HEK293 (cell line): ENCODE results near the gene NUDT16L1.
A peak's percentile ranks its signal among the peaks of the same experiment; 100 is the strongest.

ENCODE experiments used
- CTCF ChIA-PET: fragments of 350-600 bp; formaldehyde crosslinking; extraction: SDS; loops from one replicate; lab custom pipeline; 2021; ENCODE audit warnings: antibody characterized with exemption; lab: Yijun Ruan, JAX
- POLR2A ChIA-PET: fragments of 300-600 bp; formaldehyde crosslinking; extraction: SDS; loops from one replicate; lab custom pipeline; 2020; ENCODE audit warnings: antibody characterized with exemption, inconsistent platforms; lab: Yijun Ruan, JAX
- H3K27ac ChIP-seq: fragments of 200-500 bp; sonication (Bioruptor generic); 2 replicates; pipeline ENCODE4 v1.5.1; 2014; ENCODE audit warnings: low read depth, low read length, control low read depth, inconsistent platforms; ENCODE audit errors: extremely low read depth
- H3K36me3 ChIP-seq, 2 experiments: fragments of 200-500 bp in 1 of 2; sonication (Bioruptor generic) in 1 of 2; 1 replicate in 1 of 2; 2 replicates in 1 of 2; pipeline ENCODE4 v1.5.1; 2014 to 2017; ENCODE audit warnings: inconsistent platforms in 2 of 2, low read length in 2 of 2; ENCODE audit not compliant: control insufficient read depth in 2 of 2, insufficient read depth in 1 of 2
- H3K4me1 ChIP-seq: fragments of 200-500 bp; sonication (Bioruptor generic); 2 replicates; pipeline ENCODE4 v1.5.1; 2014; ENCODE audit warnings: mild to moderate bottlenecking, low read length, inconsistent platforms; ENCODE audit not compliant: control insufficient read depth, insufficient read depth
- H3K4me3 ChIP-seq: 2 replicates; pipeline ENCODE4 v1.5.1; 2011; ENCODE audit warnings: low read depth, mild to moderate bottlenecking, control low read depth, low read length, moderate library complexity
- H3K9me3 ChIP-seq: fragments of 200-500 bp; sonication (Bioruptor generic); 2 replicates; pipeline ENCODE4 v1.5.1; 2014; ENCODE audit warnings: low read depth, low read length, inconsistent platforms; ENCODE audit not compliant: control insufficient read depth, insufficient read depth
- BCL11A ChIP-seq: fragments of 450-650 bp; formaldehyde crosslinking; IDR thresholded peaks from 2 replicates; pipeline ENCODE4 v1.5.1; 2016; ENCODE audit warnings: low read depth, missing biosample characterization, missing genetic modification characterization
- BCL11B ChIP-seq: fragments of 450-650 bp; formaldehyde crosslinking; IDR thresholded peaks from 2 replicates; pipeline ENCODE4 v1.5.1; 2016; ENCODE audit warnings: low read depth, missing biosample characterization, missing genetic modification characterization
- CTCF ChIP-seq: fragments of 450-650 bp; formaldehyde crosslinking; IDR thresholded peaks from 2 replicates; pipeline ENCODE4 v1.5.1; 2016; ENCODE audit warnings: missing biosample characterization, missing genetic modification characterization
- EGR2 ChIP-seq: fragments of 450-650 bp; formaldehyde crosslinking; IDR thresholded peaks from 2 replicates; pipeline ENCODE4 v1.5.1; 2016; ENCODE audit warnings: low read depth, missing biosample characterization, missing genetic modification characterization
- GLIS2 ChIP-seq: fragments of 450-650 bp; formaldehyde crosslinking; IDR thresholded peaks from 2 replicates; pipeline ENCODE4 v1.5.1; 2016; ENCODE audit warnings: missing biosample characterization, missing genetic modification characterization
- HOXA7 ChIP-seq: sonication (generic); formaldehyde crosslinking; IDR thresholded peaks from 2 replicates; pipeline ENCODE4 v1.8.1; 2022; ENCODE audit warnings: missing genetic modification reagents, borderline replicate concordance
- HOXC10 ChIP-seq: sonication (generic); formaldehyde crosslinking; IDR thresholded peaks from 2 replicates; pipeline ENCODE4 v1.8.1; 2023; ENCODE audit warnings: mild to moderate bottlenecking, missing genetic modification reagents
- KLF10 ChIP-seq: fragments of 450-650 bp; IDR thresholded peaks from 2 replicates; pipeline ENCODE4 v1.5.1; 2018; ENCODE audit warnings: missing biosample characterization, mild to moderate bottlenecking, missing genetic modification characterization
- KLF9 ChIP-seq: fragments of 450-650 bp; formaldehyde crosslinking; IDR thresholded peaks from 2 replicates; pipeline ENCODE4 v1.5.1; 2016; ENCODE audit warnings: missing biosample characterization, missing genetic modification characterization, low read depth
- SP3 ChIP-seq: fragments of 450-650 bp; formaldehyde crosslinking; IDR thresholded peaks from 2 replicates; pipeline ENCODE4 v1.5.1; 2016; ENCODE audit warnings: missing biosample characterization, missing genetic modification characterization
- ZBTB17 ChIP-seq: fragments of 450-650 bp; formaldehyde crosslinking; IDR thresholded peaks from 2 replicates; pipeline ENCODE4 v1.5.1; 2016; ENCODE audit warnings: missing biosample characterization, missing genetic modification characterization
- ZBTB7A ChIP-seq: fragments of 450-650 bp; formaldehyde crosslinking; IDR thresholded peaks from 2 replicates; pipeline ENCODE4 v1.5.1; 2016; ENCODE audit warnings: low read depth, missing biosample characterization, missing genetic modification characterization
- ZNF114 ChIP-seq: fragments of 450-650 bp; formaldehyde crosslinking; IDR thresholded peaks from 2 replicates; pipeline ENCODE4 v1.5.0; 2017; ENCODE audit warnings: missing biosample characterization, missing genetic modification characterization
- ZNF2 ChIP-seq: fragments of 450-650 bp; formaldehyde crosslinking; IDR thresholded peaks from 2 replicates; pipeline ENCODE4 v1.5.1; 2016; ENCODE audit warnings: missing biosample characterization, missing genetic modification characterization
- ZNF274 ChIP-seq, 2 experiments: fragments of 200-500 bp in 1 of 2; fragments of 450-650 bp in 1 of 2; sonication (Bioruptor generic) in 1 of 2; formaldehyde crosslinking in 1 of 2; IDR thresholded peaks; 2 replicates each; pipeline versions ENCODE4 v1.5.1 to v1.6.1; 2014 to 2016; ENCODE audit warnings: borderline replicate concordance in 1 of 2, inconsistent platforms in 1 of 2, low read length in 1 of 2, missing biosample characterization in 1 of 2, missing genetic modification characterization in 1 of 2
- ZNF350 ChIP-seq: fragments of 450-650 bp; formaldehyde crosslinking; IDR thresholded peaks from 2 replicates; pipeline ENCODE4 v1.5.0; 2017; ENCODE audit warnings: missing biosample characterization, mild to moderate bottlenecking, missing genetic modification characterization
- ZNF354C ChIP-seq: fragments of 450-650 bp; formaldehyde crosslinking; IDR thresholded peaks from 2 replicates; pipeline ENCODE4 v1.5.1; 2016; ENCODE audit warnings: missing biosample characterization, missing genetic modification characterization, low read depth, borderline replicate concordance
- ZNF37A ChIP-seq: fragments of 450-650 bp; IDR thresholded peaks from 2 replicates; pipeline ENCODE4 v1.5.1; 2018; ENCODE audit warnings: missing biosample characterization, missing genetic modification characterization
- ZNF398 ChIP-seq: fragments of 450-650 bp; formaldehyde crosslinking; IDR thresholded peaks from 2 replicates; pipeline ENCODE4 v1.5.1; 2017; ENCODE audit warnings: missing biosample characterization, missing genetic modification characterization
- ZNF521 ChIP-seq: fragments of 450-650 bp; formaldehyde crosslinking; IDR thresholded peaks from 2 replicates; pipeline ENCODE4 v1.5.1; 2017; ENCODE audit warnings: missing biosample characterization, mild to moderate bottlenecking, missing genetic modification characterization
- ZNF529 ChIP-seq: fragments of 450-650 bp; formaldehyde crosslinking; IDR thresholded peaks from 2 replicates; pipeline ENCODE4 v1.5.1; 2017; ENCODE audit warnings: missing genetic modification characterization, missing biosample characterization; ENCODE audit not compliant: insufficient replicate concordance
- ZNF600 ChIP-seq: fragments of 450-650 bp; formaldehyde crosslinking; IDR thresholded peaks from 2 replicates; pipeline ENCODE4 v1.5.1; 2016; ENCODE audit warnings: missing biosample characterization, missing genetic modification characterization
- ZNF677 ChIP-seq: fragments of 450-650 bp; IDR thresholded peaks from 2 replicates; pipeline ENCODE4 v1.5.0; 2018; ENCODE audit warnings: missing biosample characterization, mild to moderate bottlenecking, missing genetic modification characterization, moderate library complexity
- ZNF692 ChIP-seq: fragments of 450-650 bp; formaldehyde crosslinking; IDR thresholded peaks from 2 replicates; pipeline ENCODE4 v1.5.1; 2016; ENCODE audit warnings: missing biosample characterization, missing genetic modification characterization
- ZNF701 ChIP-seq: fragments of 450-650 bp; formaldehyde crosslinking; IDR thresholded peaks from 2 replicates; pipeline ENCODE4 v1.5.1; 2016; ENCODE audit warnings: missing biosample characterization, missing genetic modification characterization
- ZNF747 ChIP-seq: fragments of 450-650 bp; formaldehyde crosslinking; IDR thresholded peaks from 2 replicates; pipeline ENCODE4 v1.5.1; 2016; ENCODE audit warnings: missing biosample characterization, missing genetic modification characterization
- ZSCAN4 ChIP-seq: fragments of 450-650 bp; formaldehyde crosslinking; IDR thresholded peaks from 2 replicates; pipeline ENCODE4 v1.5.1; 2017; ENCODE audit warnings: missing biosample characterization, missing genetic modification characterization

The NUDT16L1 gene

GRCh38 chr16:4667203-4667963 is 26.0 kb upstream of the NUDT16L1 start:
- CTCF ChIA-PET: no interaction called here
- no peaks in the 10 kb centered on the region for H3K9me3 ChIP-seq
- no peaks in the 10 kb centered on the region for H3K4me1 ChIP-seq
- POLR2A ChIA-PET: interaction anchor here (0.6 kb wide), 1 partner anchor 140 kb away, joined by 10 read pairs; no protein-coding TSS in a partner anchor
- H3K4me3 ChIP-seq: no peak overlapping the region
- TF ChIP-seq HOXA7 (CRISPR knock-in tag) (no peak), CTCF (no peak), EGR2 (tag by site-specific recombination) (no peak), ZBTB17 (tag by site-specific recombination) (no peak), ZNF2 (tag by site-specific recombination) (no peak), ZNF354C (tag by site-specific recombination) (no peak), ZNF692 (tag by site-specific recombination) (no peak), GLIS2 (tag by site-specific recombination) (no peak)
- TF ChIP-seq, all 188 proteins: peak for 0
- Histone ChIP-seq H3K36me3 (peaks cover 18 to 78% of the 10 kb centered on the region in 2 experiments; a peak in 2 of 3 replicates), H3K27ac (no peak overlapping the region)

- Histone ChIP-seq H3K4me1 (no peaks in the 10 kb centered on the region), H3K9me3 (no peaks in the 10 kb centered on the region), H3K36me3 (peaks cover 18 to 83% of the 10 kb centered on the region in 2 experiments; a peak in 2 of 3 replicates), H3K27ac (no peak overlapping the region), H3K4me3 (no peak overlapping the region)
- ChIA-PET POLR2A (interaction anchor here (0.6 kb wide), 1 partner anchor 139 kb away, joined by 10 read pairs; no protein-coding TSS in a partner anchor), CTCF (no interaction called here)
- no peak for TF ChIP-seq ZNF274 (IDR thresholded peaks at IDR 0.05; ENCODE audit: low read length)
- peak; percentile 11; the same call in 1 of the 2 replicates for TF ChIP-seq ZNF274 (tag by site-specific recombination; IDR thresholded peaks at IDR 0.05; ENCODE audit: borderline replicate concordance)
- TF ChIP-seq ZNF114: no peak
- no peak for TF ChIP-seq ZNF37A
- no peak for TF ChIP-seq KLF9 (tag by site-specific recombination)
- TF ChIP-seq ZNF354C (tag by site-specific recombination): no peak; the same call in 1 of the 2 replicates
- TF ChIP-seq BCL11B (tag by site-specific recombination): no peak
- TF ChIP-seq KLF10 (tag by site-specific recombination): no peak
- TF ChIP-seq ZNF529: no peak
- no peak for TF ChIP-seq ZNF701 (tag by site-specific recombination)
- TF ChIP-seq ZNF398 (tag by site-specific recombination): no peak
- TF ChIP-seq HOXC10: no peak
- TF ChIP-seq ZBTB7A (tag by site-specific recombination): no peak
- TF ChIP-seq EGR2 (tag by site-specific recombination): no peak
- no peak for TF ChIP-seq SP3
- TF ChIP-seq ZNF747 (tag by site-specific recombination): 0 out of 2 replicates have a peak, but pooled peaks have one; percentile 15
- no peak for TF ChIP-seq ZNF600 (tag by site-specific recombination)
- no peak for TF ChIP-seq BCL11A (tag by site-specific recombination)
- TF ChIP-seq ZNF350: no peak
- no peak for TF ChIP-seq ZNF677
- 0 out of 2 replicates have a peak, but pooled peaks have one; percentile 29 for TF ChIP-seq ZSCAN4 (tag by site-specific recombination)
- TF ChIP-seq ZNF521 (tag by site-specific recombination): peak; percentile 43; the same call in 1 of the 2 replicates
Observed at GRCh38 chr16:4668313-4668960, 24.9 kb upstream of the NUDT16L1 start.
